ENCODE measurements around the gene A2M.

A2M gene

GRCh38 chr12:9123781-9124382, 8.2 kb upstream of the A2M start:
- Histone ChIP-seq H3K27ac (peak overlapping the region in 6 of 21 experiments; percentile 7 to 39 (median 29)), H3K4me3 (no peak overlapping the region)

- H3K4me3 ChIP-seq, result no peak overlapping the region
- no peak overlapping the region for H3K27ac ChIP-seq
These were observed 6.4 kb upstream of the A2M start for GRCh38 chr12:9122091-9122609.

GRCh38 chr12:9120487-9121184, 4.9 kb upstream of the A2M start:
- Histone ChIP-seq H3K27ac (no peak overlapping the region), H3K4me3 (no peak overlapping the region)

- no peak overlapping the region for H3K4me3 ChIP-seq
- H3K27ac ChIP-seq, result peak overlapping the region in 11 of 21 experiments; percentile 2 to 79 (median 60)
These were observed 2.4 kb upstream of the A2M start for GRCh38 chr12:9118158-9118557.

GRCh38 chr12:9114946-9115345, 773 bp downstream of the A2M start:
- peak overlapping the region in 6 of 7 experiments; percentile 3 to 29 (median 20) for H3K4me3 ChIP-seq

GRCh38 chr12:9113987-9114309, 1.8 kb downstream of the A2M start:
- Histone ChIP-seq H3K27ac (peak overlapping the region in 2 of 21 experiments; percentile 17 to 21), H3K4me3 (peak overlapping the region in 3 of 7 experiments; percentile 1 to 15 (median 14))

More at GRCh38 chr12:9114946-9115345, 773 bp downstream of the A2M start:
- H3K27ac ChIP-seq, result peak overlapping the region in 8 of 21 experiments; percentile 6 to 79 (median 52)

GRCh38 chr12:9113296-9113986, 2.3 kb downstream of the A2M start:
- peak overlapping the region in 4 of 21 experiments; percentile 10 to 21 (median 18) for H3K27ac ChIP-seq
- H3K4me3 ChIP-seq, result peak overlapping the region in 3 of 7 experiments; percentile 1 to 15 (median 7)

GRCh38 chr12:9112076-9112853, 3.5 kb downstream of the A2M start:
- peak overlapping the region in 1 of 21 experiments; percentile 3 for H3K27ac ChIP-seq
- H3K4me3 ChIP-seq, result no peak overlapping the region

- H3K4me3 ChIP-seq, result no peak overlapping the region
- no peak overlapping the region for H3K27ac ChIP-seq
These were observed 4.2 kb downstream of the A2M start for GRCh38 chr12:9111525-9111924.

- H3K27ac ChIP-seq, result no peak overlapping the region
- H3K4me3 ChIP-seq, result no peak overlapping the region
These were observed 5.8 kb downstream of the A2M start for GRCh38 chr12:9109737-9110491.

GRCh38 chr12:9109213-9109522, 6.6 kb downstream of the A2M start:
- Histone ChIP-seq H3K27ac (no peak overlapping the region), H3K4me3 (no peak overlapping the region)

GRCh38 chr12:9108504-9109212, 7.1 kb downstream of the A2M start:
- H3K4me3 ChIP-seq, result no peak overlapping the region
- no peak overlapping the region for H3K27ac ChIP-seq

- H3K27ac ChIP-seq, result no peak overlapping the region
These were observed 8.2 kb downstream of the A2M start for GRCh38 chr12:9107542-9107873.

GRCh38 chr12:9106610-9107541, 8.8 kb downstream of the A2M start:
- Histone ChIP-seq H3K27ac (peak overlapping the region in 1 of 21 experiments; percentile 7), H3K4me3 (no peak overlapping the region)

More at GRCh38 chr12:9107542-9107873, 8.2 kb downstream of the A2M start:
- no peak overlapping the region for H3K4me3 ChIP-seq

- H3K4me3 ChIP-seq, result no peak overlapping the region
- no peak overlapping the region for H3K27ac ChIP-seq
These were observed 9.7 kb downstream of the A2M start for GRCh38 chr12:9106067-9106466.

- Histone ChIP-seq H3K27ac (no peak overlapping the region), H3K4me3 (no peak overlapping the region)
These were observed 10.8 kb downstream of the A2M start for GRCh38 chr12:9104767-9105423.

- no peak overlapping the region for H3K4me3 ChIP-seq
- no peak overlapping the region for H3K27ac ChIP-seq
These were observed 11.6 kb downstream of the A2M start for GRCh38 chr12:9104087-9104486.

Measured in skin epidermis (tissue), 12 donors.